GM21423 (cell line): ENCODE results near the gene TMA16.
"Not testable (repeated sequence)": the region's sequence is repeated elsewhere in the genome, so short reads cannot be mapped to it uniquely, and the experiment has no call there.

Experiments used
- ATAC-seq: cut with Tn5 transposase; IDR thresholded peaks from one replicate; pipeline ENCODE4 v1.9.1; 2021; ENCODE audit warnings: mild to moderate bottlenecking, moderate library complexity; ENCODE audit not compliant: unreplicated experiment

TMA16 gene

DNA sequence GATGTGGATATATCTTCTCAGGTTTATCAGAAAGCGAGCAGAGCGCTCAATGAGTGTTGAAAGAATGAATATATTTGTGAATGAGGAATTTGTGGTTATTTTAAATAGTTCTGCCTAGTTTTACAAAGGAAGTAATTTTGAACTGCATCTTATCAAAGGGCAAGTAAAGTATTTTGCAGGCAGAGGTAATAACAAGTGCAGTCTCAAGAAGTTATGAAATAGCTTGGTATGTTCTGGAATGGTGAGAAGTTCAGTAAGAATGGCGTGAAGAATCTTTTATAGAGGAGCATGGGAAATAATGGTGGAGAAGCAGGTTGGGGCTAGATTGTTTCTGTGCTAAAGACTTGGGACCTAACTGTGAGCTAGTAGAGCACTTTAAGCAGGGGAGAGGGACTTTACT, 10.9 kb downstream of the TMA16 start:
- no peak for ATAC-seq

DNA sequence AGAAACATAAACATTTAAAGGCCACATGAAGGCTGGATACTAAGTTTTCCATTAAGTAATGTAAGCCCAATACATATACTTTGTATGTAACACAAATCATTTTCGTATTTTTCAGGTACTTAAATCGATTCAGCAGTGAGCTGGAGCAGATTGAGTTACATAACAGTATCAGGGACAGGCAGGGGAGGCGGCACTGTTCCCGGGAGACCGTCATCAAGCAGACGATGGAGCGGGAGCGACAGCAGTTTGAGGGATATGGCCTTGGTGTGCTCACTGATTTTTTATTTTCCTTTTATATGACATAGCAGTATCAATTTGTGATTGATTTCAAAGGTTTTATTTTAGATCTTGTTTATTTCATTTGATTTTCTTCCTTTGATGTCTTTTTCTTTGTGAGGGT, 20.7 kb downstream of the TMA16 start:
- ATAC-seq: no peak

DNA sequence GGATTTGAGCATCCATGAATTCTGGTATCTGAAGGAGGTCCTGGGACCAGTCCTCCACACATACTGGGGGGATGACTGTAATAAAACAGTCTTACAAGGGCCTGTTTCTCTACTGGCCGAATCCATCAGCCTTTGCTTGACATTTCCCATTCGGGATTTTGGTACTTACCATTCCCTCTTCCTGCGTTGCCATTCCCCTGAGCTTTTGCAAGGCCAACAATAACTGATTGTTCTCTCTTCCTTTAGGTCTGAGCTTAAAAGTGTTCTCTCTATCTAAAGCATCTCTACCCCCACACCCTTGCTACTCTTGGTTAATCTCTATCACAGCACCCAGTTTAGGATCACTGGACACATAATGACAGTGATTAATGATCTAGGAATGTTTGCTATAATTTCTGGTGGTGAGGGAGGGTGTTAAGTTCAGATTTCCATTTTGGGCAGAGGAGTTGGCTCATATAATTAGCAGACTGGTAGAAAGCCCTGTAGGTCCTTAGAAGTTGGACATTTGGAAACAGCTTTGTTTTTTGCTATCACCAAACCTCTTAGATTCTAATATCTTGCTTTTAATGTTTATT, 29.4 kb downstream of the TMA16 start:
- no peak for ATAC-seq

GRCh38 chr4:163525982-163526381, 31.5 kb downstream of the TMA16 start:
- no peak for ATAC-seq

DNA sequence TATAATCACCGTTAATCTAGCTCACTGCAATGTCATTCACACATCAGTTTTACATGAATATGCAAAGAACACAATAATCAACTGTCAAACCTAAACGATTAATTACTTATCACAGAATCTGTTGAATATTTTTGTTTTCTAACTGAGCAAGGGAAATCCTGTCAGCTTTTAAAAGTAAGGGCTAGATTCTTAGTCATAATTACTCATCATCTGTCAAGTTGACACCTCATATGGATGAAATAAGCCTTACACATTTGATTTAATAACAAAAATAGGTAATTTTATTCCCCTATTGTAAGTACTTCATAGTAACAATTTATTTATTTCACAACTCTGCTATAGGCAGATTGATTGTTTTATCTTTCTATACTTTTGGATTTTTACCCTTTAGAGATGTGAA, 32.7 kb downstream of the TMA16 start:
- no peak for ATAC-seq

GRCh38 chr4:163528653-163529052, 34.2 kb downstream of the TMA16 start:
- ATAC-seq: no peak

- no peak for ATAC-seq
Measured at GRCh38 chr4:163534056-163534455, 39.6 kb downstream of the TMA16 start.

DNA sequence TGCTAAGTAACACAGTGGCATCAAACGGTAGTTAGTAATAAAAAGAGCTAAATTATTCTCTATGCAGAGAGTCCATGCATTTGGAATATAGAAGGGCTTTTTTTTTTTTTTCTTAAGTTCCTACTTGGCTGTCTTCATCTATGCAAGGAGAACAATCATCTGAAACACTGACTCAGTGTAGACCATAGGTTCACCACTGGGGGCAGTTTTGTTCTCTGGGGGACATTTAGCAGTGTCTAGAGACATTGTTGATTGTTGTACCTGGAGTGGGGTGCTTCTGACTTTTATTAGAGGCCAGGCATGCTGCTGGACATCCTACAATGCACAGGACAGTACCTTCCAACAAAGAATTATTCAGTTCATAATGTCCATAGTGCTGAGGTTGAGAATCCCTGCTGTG, 41.2 kb downstream of the TMA16 start:
- ATAC-seq: no peak

- no peak for ATAC-seq
Measured at GRCh38 chr4:163536091-163536490, 41.6 kb downstream of the TMA16 start.

- no peak for ATAC-seq
Measured at GRCh38 chr4:163537114-163537513, 42.6 kb downstream of the TMA16 start.

- not testable (repeated sequence) for ATAC-seq
Measured at GRCh38 chr4:163538820-163539219, 44.3 kb downstream of the TMA16 start.

DNA sequence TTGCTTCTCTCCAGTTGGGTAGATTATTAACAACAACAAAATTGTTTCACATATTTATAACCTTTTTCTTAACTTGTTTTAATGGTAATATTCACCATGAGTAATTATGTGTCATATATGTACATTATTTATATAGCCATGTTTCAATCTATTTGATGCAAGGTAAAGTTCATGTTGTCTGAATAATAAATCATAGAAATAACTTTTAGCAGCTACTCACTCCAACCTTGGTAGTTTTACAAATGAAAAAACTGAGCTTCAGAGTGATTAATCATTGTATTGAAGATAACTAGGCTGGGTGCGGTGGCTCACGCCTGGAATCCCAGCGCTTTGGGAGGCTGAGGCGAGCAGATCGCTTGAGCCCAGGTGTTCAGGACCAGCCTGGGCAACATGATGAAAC, 46.0 kb downstream of the TMA16 start:
- no peak for ATAC-seq

- ATAC-seq: no peak
Measured at GRCh38 chr4:163540977-163541376, 46.5 kb downstream of the TMA16 start.

- no peak for ATAC-seq
Measured at GRCh38 chr4:163542275-163542674, 47.8 kb downstream of the TMA16 start.

- peak; percentile 77 for ATAC-seq
Measured at GRCh38 chr4:163544407-163545038, 50.0 kb downstream of the TMA16 start.

GRCh38 chr4:163548481-163549243, 54.2 kb downstream of the TMA16 start:
- peak; percentile 47 for ATAC-seq

GRCh38 chr4:163550869-163551267, 56.4 kb downstream of the TMA16 start:
- ATAC-seq: no peak

DNA sequence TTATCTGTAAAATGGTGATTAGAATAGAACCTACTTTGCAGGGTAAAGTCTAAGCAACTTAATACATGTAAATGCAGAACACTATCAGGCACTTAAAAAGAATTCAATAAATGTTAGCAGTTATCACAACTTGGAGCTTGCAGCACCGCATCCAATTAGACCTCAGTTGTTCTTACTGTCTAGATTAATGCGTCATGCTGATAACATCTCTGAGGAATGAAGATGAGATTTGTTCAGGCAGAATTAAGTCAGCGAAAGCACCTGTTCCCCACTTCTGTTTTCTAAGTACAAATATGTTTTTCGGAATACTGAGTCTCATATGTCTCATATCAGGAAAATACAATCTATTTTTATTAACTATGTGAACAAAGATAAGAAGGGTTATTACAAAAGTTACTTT, 58.7 kb downstream of the TMA16 start:
- no peak for ATAC-seq

DNA sequence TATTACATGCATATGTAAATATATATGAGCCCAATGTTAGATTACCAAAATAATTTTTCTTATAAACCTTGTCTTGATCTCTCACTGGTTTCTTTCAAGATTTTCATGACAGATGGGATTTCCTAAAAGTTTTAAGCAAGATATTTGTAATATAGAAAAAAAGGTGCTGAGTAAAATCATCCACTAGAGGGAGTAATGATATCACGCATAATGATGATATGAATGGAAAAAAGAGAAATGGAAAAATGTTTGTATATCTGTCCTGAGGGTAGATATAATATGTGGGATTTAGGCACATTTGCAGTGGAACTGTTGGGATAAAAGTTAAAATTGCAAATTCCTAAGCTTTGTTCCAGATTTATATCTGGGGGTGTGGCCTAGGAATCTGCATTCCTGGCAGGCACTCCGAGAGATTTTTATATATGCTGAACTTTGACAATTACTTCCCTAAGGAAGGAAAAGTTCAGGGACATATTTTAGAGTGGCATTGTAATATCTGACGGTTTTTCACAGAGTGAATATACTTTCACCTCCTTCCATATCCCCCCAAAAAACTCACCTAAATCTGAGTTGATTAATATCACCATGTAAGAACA, 60.5 kb downstream of the TMA16 start:
- no peak for ATAC-seq

GRCh38 chr4:163556177-163556576, 61.7 kb downstream of the TMA16 start:
- ATAC-seq: peak; percentile 51

GRCh38 chr4:163556650-163557391, 62.3 kb downstream of the TMA16 start:
- ATAC-seq: no peak
